Measurements from ENCODE around the gene DEFB108B.
"Not testable (repeated sequence)": the region's sequence is repeated elsewhere in the genome, so short reads cannot be mapped to it uniquely, and the experiment has no call there.

DEFB108B gene

GRCh38 chr11:71878059-71878458, 45.1 kb downstream of the DEFB108B start, which contains the start of gene DEFB131B:
TSS of gene DEFB131B (plus strand) at chr11:71878453. CDS start at chr11:71878453, 0 bp downstream.
- H3K9ac ChIP-seq (ENCODE audit: low read depth, low read length); H3K27me3 ChIP-seq (ENCODE audit: insufficient read depth, low read length): not testable (repeated sequence)
- WGBS = 86% methylated on average over 1 of the region's 1 CpG

GRCh38 chr11:71885806-71886205, 52.8 kb downstream of the DEFB108B start:
- not testable (repeated sequence) for H3K9ac ChIP-seq (ENCODE audit: low read depth, low read length); H3K27me3 ChIP-seq (ENCODE audit: insufficient read depth, low read length); H3K27ac ChIP-seq (ENCODE audit: low read depth, low read length); H3K4me1 ChIP-seq (ENCODE audit: insufficient read depth, low read length); H3K9me3 ChIP-seq (ENCODE audit: insufficient read depth, low read depth, low read length); H3K36me3 ChIP-seq (ENCODE audit: insufficient read depth, low read length); H3K4me3 ChIP-seq (ENCODE audit: low read length)
- 95% methylated on average over 11 of the region's 12 CpGs for WGBS

More at GRCh38 chr11:71878059-71878458, 45.1 kb downstream of the DEFB108B start, which contains the start of gene DEFB131B:
- not testable (repeated sequence) for H3K27ac ChIP-seq (ENCODE audit: low read depth, low read length); H3K4me3 ChIP-seq (ENCODE audit: low read length); H3K4me1 ChIP-seq (ENCODE audit: insufficient read depth, low read length); H3K9me3 ChIP-seq (ENCODE audit: insufficient read depth, low read depth, low read length); H3K36me3 ChIP-seq (ENCODE audit: insufficient read depth, low read length)
